GM18868 (cell line): ENCODE results near the gene NMNAT3.
A peak's percentile ranks its signal among the peaks of the same experiment; 100 is the strongest.
"Not testable (repeated sequence)": the region's sequence is repeated elsewhere in the genome, so short reads cannot be mapped to it uniquely, and the experiment has no call there.

Experiments used
- ATAC-seq: cut with Tn5 transposase; IDR thresholded peaks from one replicate; pipeline ENCODE4 v1.9.1; 2021; ENCODE audit warnings: mild to moderate bottlenecking, moderate library complexity; ENCODE audit not compliant: unreplicated experiment

The NMNAT3 gene

DNA sequence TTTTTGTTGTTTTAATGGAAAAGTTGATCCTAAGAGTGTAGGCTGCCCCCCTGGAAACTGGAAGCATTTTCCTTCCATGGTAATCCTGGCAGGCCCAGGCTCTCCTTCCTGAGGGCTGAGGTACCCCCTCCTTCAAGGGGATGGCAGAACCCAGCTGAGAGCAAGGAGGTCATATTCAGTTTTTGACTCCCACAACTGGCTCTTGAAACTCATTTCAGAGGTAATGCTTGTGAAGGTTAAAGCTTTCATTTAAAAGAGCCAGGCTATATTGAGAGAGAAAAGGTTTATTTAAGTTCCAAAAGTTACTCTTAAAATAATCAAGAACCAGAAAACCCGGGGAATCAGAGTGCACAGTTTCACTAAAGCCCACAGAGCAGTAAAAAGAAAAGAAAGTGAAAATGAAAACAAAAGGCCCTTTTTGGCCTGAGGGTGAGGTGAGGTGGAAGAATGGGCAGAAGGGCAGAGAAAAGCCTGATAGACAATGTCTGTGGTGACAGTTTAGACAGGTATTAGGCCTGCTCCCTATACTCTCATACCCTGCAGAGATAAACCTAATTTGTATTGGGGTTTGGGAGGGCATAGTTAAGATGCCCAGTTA lies 91.3 kb downstream of the NMNAT3 start:
- peak; percentile 92 for ATAC-seq

DNA sequence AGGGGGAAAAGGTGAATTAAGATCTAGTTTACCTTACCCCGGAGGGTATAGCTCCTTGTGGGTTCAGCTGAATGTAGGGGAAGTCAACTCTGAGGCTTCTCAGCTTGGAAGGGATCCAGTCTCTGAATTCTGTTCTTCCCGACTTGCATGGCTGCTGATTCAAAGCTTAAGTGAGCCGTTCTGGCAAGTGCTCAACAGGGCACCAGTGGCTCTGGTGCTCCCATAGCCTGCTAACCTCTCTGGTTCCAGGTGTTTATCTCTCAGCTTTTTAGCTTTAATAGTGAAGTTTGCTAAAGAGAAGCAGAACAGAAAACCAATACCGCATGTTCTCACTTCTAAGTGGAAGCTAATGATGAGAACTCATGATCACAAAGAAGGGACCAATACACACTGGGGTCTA lies 92.0 kb downstream of the NMNAT3 start:
- ATAC-seq = no peak

DNA sequence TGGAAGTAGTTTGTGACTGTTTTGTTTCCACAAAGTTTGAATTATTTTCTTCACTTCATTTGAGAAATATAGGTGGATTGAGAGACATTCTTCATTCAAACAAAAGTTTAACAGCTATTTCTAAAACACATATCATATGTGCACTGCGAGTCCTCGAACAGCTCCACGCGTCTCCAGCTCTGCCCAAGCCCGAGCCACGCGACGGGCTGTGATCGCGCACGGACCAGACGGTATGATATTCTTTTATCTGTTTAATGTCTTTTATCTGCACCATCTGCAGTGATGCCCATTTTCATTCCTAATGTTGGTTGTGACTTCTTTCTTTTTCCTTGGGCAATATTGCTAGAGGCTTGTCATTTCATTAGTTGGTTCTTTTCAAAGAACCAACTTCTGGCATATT lies 94.1 kb downstream of the NMNAT3 start:
- not testable (repeated sequence) for ATAC-seq

DNA sequence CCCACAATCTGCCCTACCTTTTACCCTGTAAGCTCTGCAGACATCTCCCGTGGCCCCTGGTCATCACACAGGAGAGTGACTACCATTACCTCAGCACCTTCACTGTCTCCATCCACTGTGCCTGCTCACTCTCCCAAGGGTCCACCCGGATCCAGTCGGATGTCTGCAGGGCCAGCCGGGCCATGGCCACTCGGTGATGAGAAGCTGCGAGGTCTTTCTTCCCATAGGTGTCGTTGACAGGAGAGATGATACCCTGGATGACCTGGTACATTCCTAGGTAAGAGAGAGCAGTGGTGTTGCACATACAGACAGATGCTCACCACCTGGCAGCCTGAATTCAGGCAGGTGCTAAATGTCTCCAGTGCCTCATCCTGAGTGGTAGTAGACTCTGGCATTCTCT lies 99.0 kb downstream of the NMNAT3 start:
- no peak for ATAC-seq

DNA sequence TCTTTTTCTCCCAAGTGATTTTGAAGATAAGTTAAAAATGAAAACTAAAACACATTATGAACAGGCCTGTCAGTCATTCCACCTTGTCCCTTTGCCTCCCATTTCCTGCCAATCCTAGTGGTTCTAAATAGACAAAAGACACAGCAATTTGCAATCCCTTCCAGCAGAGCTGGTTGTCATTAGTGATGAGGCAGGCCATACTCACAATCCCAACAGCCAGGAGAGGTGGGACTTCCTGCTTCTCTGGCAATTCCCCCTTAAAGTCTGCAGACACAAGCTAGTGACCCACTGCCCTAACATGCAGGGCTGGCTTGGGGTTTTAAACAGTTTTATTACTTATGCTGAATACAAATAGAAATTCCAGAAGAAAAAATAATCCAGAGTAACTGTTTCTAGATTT lies 99.9 kb downstream of the NMNAT3 start:
- ATAC-seq = no peak

DNA sequence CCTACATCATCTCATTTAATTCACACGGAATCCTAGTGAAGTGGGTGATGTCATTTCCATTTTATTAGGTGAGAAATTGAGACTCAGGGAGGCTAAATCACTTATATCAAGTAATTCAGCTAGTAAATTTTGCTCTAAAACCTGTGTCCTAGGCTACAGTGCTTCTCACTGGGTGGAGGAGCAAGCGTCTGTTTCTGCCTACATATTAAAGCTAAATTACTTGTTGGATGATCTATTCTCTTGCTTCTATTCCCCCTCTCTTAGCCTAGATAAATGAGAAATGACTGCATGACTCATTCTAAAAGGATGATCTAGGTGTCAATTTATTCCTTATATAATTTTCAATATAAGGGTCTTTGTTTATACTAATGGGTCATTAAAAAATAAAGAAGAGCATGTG lies 100.4 kb downstream of the NMNAT3 start:
- ATAC-seq = no peak

DNA sequence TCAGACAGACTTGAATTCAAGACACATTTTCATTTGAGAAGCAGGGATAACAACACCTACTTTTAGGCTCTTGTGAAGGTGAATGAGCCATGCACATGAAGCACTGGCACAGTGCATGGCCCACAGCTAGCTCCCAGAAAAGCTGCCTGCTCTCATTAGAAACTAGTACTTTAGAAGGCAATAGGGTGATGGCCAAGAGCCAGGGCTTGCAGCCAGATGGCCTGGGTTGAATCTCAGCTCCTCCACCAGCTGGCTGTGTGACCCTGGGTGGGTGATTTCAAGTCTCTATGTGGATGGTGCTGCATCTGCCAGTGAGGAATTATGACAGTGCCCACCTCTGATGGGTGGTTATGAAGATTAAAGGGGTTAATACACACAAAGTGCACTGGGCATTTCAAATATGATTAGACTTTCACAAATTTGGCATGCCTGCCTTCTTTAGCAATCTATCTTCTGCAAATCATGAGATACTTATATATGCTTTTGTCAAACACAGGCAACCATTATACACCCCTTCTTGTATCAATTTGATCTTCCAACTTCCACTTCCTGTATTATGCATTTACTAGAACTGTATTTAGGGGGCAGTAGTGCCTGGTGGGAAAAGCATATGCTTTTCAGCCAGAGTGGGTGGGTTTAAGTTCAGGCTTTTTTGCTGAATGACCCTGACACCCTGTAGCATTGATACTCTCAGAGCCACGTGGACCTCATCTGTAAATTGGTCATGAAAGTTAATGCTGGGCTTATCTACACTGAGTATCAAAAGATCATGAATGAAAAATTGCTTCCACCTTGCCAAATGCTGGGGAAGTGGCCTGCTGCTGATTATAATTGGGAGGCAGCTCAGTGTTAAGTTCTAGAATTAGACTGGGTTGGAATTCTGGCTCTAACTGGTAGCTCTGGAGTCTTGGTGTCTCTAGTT lies 103.5 kb downstream of the NMNAT3 start:
- ATAC-seq = no peak

DNA sequence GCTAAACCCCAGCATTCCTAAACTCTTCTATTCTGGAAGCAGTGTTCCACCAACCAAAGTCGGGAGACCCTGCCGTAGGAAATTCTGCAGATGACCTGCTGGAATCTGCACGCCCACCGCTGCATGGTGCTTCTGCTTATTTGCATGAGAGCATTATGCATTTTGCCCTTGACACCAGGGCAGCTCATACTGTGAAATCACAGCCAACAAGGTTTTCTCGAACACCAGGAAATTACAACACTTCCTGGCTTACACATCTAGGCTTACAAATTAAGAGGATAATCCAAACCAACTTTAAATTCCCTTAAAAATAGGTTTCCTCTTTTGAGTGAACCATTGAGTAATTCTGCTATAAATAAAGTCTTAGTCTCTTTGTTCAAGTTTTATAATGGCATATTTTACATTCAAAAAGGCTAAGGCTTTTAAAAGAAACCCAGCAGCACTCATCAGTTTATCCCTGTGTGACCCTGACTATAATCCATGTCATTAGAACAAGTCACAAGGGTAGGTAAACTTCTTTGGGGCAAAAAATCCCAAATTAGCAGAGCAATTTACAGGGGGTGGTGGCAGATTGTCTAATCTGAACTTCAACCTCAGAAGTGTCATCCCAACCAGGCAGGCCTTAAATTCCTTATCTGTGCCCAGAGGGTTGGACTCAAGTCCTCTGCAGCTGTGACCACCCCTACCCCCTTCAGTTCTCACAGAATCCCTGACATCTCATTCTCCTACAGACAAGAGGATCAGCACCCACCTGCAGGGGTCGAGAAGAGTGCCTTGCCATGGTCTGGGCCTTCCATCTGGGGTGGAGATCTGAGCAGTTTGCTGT lies 104.7 kb downstream of the NMNAT3 start:
- no peak for ATAC-seq

DNA sequence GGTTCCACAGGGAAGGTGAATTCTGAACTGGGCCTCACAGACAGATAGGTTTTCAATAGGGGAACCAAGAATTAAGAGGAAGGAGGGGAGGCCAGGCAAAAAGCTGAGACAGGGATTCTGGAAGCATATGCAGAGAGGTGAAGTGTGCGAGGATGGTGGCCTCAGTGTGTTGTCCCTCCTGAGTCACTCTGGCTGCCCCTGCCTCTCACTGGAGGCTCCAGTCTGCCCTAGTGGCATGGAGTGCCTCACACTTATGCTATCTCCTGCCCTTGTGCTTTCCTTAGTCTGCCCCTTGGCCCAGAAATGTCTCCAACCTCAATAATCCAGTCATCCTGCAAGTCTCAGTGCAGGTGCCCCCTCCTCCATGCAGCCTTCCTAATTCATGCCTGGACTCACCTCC lies 106.1 kb downstream of the NMNAT3 start:
- ATAC-seq = no peak

DNA sequence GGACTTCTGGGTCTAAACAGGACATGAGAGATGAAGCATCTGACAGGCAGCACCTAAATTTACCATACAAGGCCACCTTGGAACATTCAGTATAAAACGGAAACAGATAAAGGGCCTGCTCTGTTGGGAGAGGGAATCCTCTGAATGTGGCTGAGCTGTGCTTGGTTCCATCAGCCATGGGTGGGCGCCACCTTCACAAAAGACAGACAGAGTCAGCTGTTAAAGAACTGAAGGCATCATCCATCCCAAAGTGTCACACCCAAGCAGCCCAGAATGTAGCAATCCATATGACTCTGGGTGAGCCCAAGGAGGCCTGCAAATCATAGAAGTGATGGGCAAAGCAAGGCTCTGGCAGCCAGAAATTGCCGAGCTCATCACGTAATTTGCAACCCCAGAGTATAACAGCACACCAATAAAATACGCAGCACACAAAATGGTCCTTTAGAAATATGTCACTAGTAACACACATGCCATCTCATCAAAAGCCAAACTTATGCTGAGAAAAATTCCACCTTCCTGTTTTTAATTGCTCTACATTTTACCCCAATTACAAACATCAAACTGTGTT lies 113.4 kb downstream of the NMNAT3 start:
- no peak for ATAC-seq

DNA sequence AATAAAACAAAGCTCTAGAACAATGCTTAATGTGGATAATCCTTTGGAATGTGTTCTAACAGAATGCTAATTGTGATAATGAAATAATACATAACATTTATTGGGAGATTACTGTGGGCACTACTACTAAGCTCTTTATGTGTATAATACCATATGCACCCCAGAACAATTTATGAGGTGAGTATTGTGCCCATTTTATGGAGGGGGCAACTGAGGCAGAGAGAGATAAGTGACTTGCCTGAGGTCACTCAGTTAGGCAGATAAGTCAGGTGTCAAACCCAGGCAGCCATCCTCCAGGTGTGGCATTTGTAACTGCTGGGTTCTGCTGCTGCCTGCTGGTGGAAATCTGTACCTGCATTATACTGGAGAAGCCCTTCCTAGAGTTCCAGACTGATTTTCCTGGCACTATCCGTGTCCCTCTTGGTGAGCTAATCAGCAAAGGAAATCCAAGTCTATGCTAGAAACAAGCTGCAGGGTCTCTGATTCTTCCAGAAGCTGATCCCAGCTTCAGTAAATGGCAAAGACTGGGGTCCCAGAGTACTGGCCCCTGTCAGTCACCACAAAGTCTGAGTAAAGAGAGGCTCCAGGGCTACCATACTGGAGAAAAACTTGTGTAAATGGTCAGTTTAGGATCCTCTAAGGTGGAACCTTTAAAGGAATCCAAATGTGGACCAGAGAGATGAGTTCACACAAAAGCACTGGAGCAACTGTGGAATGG lies 115.7 kb downstream of the NMNAT3 start:
- peak; percentile 70 for ATAC-seq

DNA sequence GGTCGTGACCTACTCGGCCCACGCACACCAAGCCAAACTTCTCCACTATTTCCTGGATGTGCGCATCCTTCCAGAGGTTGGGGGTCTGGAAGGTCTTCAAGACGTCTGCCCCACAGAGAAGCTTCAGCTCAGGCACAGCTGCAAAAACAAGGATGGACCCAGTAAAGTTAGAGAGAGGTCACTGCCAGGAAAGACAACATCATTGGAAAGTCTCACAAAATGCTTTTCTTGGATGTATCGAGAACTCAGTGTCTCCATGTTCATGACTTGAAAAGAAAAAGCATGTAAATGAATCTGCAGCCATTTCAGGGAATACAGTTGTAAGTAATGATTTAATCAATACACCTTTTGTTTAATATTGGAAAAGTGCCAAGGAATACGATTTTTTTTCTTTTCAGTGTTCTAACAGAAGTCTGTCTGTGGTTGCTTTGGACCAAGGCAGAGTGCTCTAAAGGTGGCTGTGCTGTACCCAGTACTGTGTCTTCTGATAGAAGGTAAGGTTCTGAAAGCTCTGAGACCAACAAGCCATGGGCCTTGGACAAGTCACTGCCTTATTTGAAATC lies 116.4 kb downstream of the NMNAT3 start:
- ATAC-seq = no peak

DNA sequence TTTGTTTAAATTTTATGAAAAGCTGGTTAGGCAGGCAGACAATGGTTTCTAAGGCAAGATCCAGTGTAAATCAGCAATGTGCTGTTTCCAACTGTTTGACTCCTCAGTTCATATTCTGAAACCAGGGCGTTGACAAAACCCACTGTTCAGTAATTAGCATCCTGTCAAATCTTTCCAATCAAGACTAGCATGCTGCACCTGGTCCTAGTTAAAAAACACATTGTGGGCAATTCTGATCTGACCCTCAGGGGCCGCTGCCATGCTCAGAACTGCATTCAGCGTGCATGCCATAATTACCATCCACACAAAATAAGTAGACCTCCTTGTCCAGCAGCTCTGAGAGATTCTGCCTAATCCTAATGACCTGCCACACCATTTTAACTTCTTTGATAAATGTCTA lies 117.4 kb downstream of the NMNAT3 start:
- no peak for ATAC-seq

DNA sequence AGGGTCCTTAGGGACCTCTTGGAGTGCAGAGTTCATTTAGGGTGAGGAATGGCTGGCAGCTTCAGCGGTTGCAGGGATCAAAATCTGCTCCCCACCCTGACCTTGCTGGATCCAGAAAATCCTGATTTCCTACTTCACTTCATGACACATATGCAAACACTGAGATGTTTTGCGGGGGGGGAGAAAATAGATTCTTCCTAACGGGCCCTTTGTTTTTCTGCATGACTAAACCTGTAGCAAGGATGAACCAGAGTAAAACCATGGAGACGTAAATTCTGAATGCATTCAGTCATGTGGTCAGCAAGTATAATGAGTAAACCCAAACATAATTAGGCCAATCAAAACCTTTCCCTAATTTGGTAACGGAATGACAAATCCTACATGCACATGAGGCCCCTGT lies 118.2 kb downstream of the NMNAT3 start:
- no peak for ATAC-seq

DNA sequence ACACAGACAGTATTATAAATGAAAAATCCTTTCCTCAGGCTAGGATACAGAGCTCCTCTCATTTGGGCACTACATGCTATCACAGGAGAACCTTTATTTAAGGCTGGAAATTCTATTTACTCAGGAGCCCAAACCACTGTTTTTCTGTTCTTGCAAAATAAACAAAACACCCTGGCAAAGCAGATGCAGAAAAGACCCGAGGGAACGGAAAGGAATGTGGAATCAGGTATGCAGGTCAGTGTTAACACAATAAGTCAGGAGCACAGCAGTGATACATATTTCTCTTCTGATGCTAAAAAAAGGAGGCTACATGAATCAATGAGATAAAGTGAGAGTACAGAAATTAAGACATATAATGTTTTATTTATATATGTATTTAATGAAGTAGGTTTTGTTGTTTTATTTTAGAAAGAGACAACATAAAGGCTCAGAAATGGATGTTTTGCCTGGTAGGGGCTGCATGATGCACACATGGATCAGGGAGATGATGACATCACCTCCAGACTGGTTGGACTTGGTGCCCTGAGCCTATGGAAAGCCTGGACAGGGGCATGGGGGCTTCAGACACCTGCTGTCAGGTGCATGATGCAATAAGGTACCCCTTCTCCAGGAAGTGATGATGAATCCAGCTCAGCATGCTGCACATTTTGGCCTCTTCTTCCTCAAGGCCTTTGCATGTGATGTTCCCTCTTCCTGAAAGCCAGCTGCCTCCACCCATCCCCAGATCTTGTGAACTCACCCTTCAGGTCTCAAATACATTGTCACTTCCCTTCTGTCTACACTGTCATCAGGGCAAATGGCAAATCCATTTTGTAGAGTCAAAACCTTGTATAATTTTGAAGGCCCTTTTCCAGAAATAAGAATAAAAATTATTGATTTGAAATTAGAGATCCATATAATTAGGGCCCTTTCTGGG lies 119.2 kb downstream of the NMNAT3 start:
- ATAC-seq = no peak

DNA sequence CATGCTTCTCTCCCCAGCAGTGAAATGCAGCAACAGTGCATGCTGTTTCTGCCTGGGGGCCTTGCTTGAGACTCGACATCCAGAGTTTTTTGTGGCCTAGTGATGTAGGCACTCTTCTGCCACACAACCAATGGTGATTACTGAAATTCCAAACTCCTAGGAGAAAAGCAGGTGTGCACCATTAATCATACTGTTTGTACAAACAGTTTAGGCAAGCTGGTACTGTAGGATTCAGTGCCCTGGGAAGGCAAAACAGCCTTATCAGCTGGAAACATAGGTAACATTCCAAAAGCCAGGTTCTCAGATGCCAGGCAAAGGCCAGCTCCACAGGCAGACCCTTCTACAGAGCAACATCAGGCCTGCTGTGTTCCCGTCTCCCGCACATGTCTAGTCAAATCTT lies 120.7 kb downstream of the NMNAT3 start:
- no peak for ATAC-seq

DNA sequence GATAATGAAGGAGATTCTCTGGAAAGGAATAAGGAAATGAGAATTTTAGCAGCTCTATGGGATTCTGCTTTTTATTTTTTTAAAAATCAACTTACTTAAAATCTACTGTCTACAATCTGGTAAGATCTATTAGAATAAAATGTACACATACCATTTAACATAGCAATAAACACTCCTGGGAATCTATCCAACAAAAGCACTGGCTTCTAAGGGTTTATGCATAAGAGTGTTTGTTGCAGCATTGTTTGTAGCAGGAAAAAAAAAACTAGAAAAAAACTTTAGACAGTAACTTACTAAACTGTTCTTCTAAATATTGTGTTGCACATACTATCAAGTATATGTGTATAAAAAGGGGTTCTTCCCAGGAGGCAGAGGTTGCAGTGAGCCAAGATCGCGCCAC lies 122.5 kb downstream of the NMNAT3 start:
- no peak for ATAC-seq

DNA sequence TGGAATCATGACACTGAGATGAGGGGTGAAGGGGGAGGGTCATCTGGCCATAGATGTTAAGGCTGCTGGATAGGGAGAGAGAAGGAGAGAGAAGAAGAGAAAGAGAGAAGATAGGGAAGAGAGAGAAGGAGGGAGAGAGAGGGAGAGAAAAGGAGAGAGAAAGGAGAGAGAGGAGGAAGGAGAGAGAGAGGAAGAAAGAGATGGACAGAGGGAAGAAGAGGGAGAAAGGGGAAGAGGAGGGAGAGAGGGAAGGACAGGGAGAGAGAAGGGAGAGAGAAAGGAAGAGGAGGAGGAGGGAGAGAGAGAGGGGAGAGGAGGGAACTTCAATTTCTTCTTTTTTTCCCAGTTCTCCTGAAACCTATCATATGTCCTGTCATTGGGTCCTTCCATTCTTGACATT lies 123.1 kb downstream of the NMNAT3 start:
- ATAC-seq = no peak

DNA sequence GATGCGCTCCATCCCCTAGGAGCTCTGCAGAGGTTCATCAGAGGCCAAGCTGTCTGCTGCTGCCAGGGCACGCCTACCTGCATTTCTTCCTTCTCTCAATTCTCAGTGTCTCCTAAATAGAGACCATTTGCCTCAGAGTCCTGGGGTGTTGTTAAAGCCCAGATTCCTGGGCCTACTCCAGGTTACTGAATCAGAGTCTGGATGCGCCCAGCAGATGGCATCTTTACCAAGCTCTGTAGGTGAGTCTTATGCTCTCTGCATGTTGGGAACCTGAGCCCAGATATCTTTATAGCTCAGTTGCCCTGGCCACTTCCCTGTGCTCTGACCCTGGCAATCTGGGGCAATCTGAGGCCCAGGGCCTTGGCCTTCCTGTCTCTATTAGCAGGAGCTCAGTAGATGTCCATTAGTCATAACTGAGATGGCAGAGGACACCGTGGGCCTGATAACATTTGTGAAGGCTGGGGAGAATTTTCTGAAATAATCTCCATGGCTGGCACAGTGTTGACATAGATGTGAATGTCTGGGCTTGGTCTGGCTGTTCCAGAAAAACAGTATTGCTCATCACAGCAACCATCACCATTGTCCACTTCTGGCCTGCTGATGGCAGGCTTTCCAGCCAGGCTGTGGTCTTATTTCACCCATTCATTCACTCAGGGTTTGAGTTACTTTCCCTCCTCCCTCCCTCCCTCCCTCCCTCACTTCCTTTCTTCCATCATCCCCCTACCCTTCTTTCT lies 125.0 kb downstream of the NMNAT3 start:
- ATAC-seq = no peak
